NCI-H2171 treated with DMSO at 0.1 percent for 48 hours (cell line): ENCODE results near the gene MRS2.
"Not testable (repeated sequence)": the region's sequence is repeated elsewhere in the genome, so short reads cannot be mapped to it uniquely, and the experiment has no call there.

Experiments used
- DNase-seq: peaks from one replicate; lab custom pipeline; 2025; lab: John Stamatoyannopoulos, UW

MRS2 gene

GRCh38 chr6:24391208-24391607 lies 11.5 kb upstream of the MRS2 start:
- no peak for DNase-seq

GRCh38 chr6:24391756-24392405 lies 10.9 kb upstream of the MRS2 start:
- no peak for DNase-seq

- no peak for DNase-seq
Observed at GRCh38 chr6:24394061-24394779, 8.5 kb upstream of the MRS2 start.

GRCh38 chr6:24394780-24395437 lies 7.8 kb upstream of the MRS2 start:
- DNase-seq: no peak

GRCh38 chr6:24396824-24397223 lies 5.9 kb upstream of the MRS2 start:
- DNase-seq: no peak

GRCh38 chr6:24397631-24398030 lies 5.1 kb upstream of the MRS2 start:
- DNase-seq: no peak

- DNase-seq: not testable (repeated sequence)
Observed at GRCh38 chr6:24400045-24401039, 2.4 kb upstream of the MRS2 start.

GRCh38 chr6:24401458-24401857 lies 1.3 kb upstream of the MRS2 start:
- DNase-seq: no peak

- DNase-seq: peak; percentile 29
Observed at GRCh38 chr6:24403501-24403824, 727 bp downstream of the MRS2 start.

GRCh38 chr6:24405262-24405661 lies 2.5 kb downstream of the MRS2 start:
- no peak for DNase-seq

GRCh38 chr6:24408719-24409410 lies 6.1 kb downstream of the MRS2 start:
- no peak for DNase-seq

GRCh38 chr6:24410622-24411021 lies 7.9 kb downstream of the MRS2 start:
- no peak for DNase-seq

GRCh38 chr6:24412294-24412693 lies 9.6 kb downstream of the MRS2 start:
- no peak for DNase-seq

GRCh38 chr6:24414531-24414930 lies 11.8 kb downstream of the MRS2 start:
- not testable (repeated sequence) for DNase-seq

GRCh38 chr6:24415753-24416152 lies 13.0 kb downstream of the MRS2 start:
- DNase-seq: no peak

- no peak for DNase-seq
Observed at GRCh38 chr6:24419526-24419925, 16.8 kb downstream of the MRS2 start.

- DNase-seq: no peak
Observed at GRCh38 chr6:24425091-24425490, 22.4 kb downstream of the MRS2 start.

- no peak for DNase-seq
Observed at GRCh38 chr6:24426729-24427446, 24.2 kb downstream of the MRS2 start.

GRCh38 chr6:24428615-24429014 lies 25.9 kb downstream of the MRS2 start:
- no peak for DNase-seq

GRCh38 chr6:24429146-24429545 lies 26.4 kb downstream of the MRS2 start:
- no peak for DNase-seq

GRCh38 chr6:24430086-24430485 lies 27.4 kb downstream of the MRS2 start:
- no peak for DNase-seq
